ENCODE measurements around the gene RFX2.
"Not testable (repeated sequence)": the region's sequence is repeated elsewhere in the genome, so short reads cannot be mapped to it uniquely, and the experiment has no call there.

The RFX2 gene

DNA sequence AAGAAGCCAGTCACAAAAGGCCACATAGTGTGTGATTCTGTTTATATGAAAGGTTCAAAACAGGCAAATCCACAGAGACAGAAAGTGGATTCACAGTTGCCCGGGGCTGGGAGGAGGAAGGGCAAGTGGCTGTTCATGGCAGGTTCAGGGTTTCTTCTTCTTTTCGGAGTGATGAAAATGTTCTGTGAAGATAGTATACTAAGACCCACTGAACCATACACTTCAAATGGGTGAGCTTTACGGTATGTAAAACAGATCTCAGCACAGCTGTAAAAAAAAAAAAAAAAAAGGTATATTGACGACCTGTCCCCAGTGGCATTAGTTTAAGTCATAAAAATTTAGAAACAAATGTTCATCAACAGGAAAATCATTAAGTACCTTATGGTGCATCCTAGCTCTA lies 32.2 kb downstream of the RFX2 start:
- Mint-ChIP-seq H3K9me3 (no peaks in the 10 kb centered on the region), H3K4me1 (ENCODE audit: low read depth in 2 of 2) (no peaks in the 10 kb centered on the region), H3K27me3 (peaks cover 15 to 23% of the 10 kb centered on the region in 2 donors), H3K4me3 (no peak overlapping the region), H3K36me3 (ENCODE audit: insufficient read depth) (peaks cover 3% of the 10 kb centered on the region), H3K27ac (no peak overlapping the region)
- DNase-seq (no peak), ATAC-seq (replicated peaks) (no peak)

DNA sequence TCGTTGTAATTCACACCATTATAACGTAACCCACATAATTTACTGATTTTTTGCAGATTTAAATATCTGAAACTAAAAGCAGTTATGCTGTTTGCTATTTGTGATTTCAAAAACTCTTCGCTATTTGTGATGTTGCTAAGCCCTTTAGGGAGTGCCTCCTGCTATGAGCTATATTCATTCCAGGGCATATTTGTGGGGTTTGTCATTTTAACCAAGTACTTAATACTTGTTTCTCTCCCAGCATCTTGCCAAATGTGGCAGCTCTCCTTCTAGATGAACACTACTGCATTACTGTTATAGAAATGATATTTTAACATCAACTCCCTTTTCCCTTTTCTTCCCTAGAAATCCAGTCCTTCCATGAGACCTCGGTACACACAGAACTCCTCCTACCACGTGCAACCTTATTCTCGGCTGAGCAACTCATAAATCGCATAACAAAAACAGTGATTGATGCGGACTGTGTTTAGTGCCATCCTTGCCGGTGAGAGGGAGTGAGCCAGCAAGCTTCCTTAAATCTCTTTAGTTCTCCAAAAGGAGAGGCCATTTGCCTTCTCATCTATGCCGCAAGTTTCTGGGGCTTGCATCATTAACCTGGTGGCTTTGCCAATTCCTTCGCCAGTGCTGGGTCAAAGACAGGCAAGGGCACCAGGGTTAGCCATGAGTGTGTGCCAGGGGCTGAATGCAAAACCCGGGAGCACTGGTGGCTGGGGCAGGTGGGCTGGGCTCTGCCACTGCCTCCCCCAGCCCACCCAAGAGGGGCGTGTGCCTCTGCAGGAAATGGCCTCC lies 33.4 kb downstream of the RFX2 start:
- ATAC-seq (replicated peaks) (no peak), DNase-seq (no peak)
- H3K36me3 Mint-ChIP-seq (ENCODE audit: insufficient read depth): peaks cover 3% of the 10 kb centered on the region

DNA sequence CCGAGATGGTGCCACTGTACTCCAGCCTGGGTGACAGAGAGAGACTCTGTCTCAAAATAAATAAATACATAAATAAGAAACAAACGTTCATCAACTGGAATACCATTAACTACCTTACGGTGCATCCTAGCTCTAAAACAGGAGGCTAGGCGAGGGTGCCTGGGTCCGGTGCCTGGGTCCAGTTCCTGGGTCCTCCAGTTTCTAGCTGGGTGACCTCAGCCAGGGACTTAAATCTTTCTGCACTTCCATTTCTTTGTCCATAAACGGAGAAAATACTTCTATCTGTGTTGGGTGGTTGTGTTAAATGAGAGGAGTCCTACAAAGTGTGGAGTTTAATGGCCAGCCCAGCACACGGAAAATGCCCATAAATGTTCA lies 34.0 kb downstream of the RFX2 start:
- no peaks in the 10 kb centered on the region for H3K4me1 Mint-ChIP-seq (ENCODE audit: low read depth in 2 of 2)
- H3K36me3 Mint-ChIP-seq (ENCODE audit: insufficient read depth): peaks cover 3% of the 10 kb centered on the region
- no peak for DNase-seq
- H3K27me3 Mint-ChIP-seq: peaks cover 15 to 23% of the 10 kb centered on the region in 2 donors
- H3K27ac Mint-ChIP-seq: no peak overlapping the region
- H3K4me3 Mint-ChIP-seq: no peak overlapping the region
- no peaks in the 10 kb centered on the region for H3K9me3 Mint-ChIP-seq
- no peak for ATAC-seq (replicated peaks)

More for the DNA sequence above, 33.4 kb downstream of the RFX2 start:
- Mint-ChIP-seq H3K4me1 (ENCODE audit: low read depth in 2 of 2) (no peaks in the 10 kb centered on the region), H3K27ac (no peak overlapping the region), H3K4me3 (no peak overlapping the region), H3K9me3 (no peaks in the 10 kb centered on the region), H3K27me3 (peaks cover 15 to 23% of the 10 kb centered on the region in 2 donors)

DNA sequence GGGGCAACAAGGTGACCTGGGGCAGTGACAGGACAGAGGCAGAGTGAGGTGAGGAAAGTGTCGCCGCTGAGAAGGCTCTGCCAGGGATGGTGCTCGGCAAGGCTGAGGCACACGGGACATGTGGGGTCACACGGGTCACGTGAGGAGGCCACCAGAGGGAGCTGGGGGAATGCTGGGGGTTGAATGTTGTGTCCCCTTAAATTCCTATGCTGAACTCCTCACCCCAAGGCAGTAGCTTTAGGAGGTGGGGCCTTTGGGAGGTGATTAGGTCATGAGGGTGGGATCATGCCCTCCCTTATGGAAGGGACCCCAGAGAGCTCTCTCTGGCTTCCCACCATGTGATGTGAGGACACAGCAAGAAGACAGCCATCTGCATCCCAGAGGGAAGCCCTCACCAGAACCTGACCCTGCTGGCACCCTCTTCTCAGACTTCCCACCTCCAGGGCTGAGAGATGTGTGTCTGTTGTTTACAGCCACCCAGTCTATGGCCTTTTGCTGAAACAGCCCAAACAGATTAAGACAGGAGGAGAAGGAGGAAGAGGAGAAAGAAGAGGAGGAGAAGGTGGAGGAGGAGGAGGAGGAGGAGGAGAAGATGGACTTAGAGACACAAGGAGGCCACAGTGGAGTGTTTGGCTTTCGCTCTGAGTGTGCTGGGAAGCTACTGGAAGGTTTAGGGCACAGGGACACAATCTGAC lies 35.4 kb downstream of the RFX2 start:
- DNase-seq: no peak
- Mint-ChIP-seq H3K9me3 (peaks cover 0 to under 1% of the 10 kb centered on the region in 2 donors), H3K4me1 (ENCODE audit: low read depth in 2 of 2) (no peaks in the 10 kb centered on the region), H3K4me3 (no peak overlapping the region), H3K27ac (no peak overlapping the region), H3K36me3 (ENCODE audit: insufficient read depth) (peaks cover 9% of the 10 kb centered on the region), H3K27me3 (peaks cover 15 to 23% of the 10 kb centered on the region in 2 donors)
- ATAC-seq (replicated peaks): no peak

DNA sequence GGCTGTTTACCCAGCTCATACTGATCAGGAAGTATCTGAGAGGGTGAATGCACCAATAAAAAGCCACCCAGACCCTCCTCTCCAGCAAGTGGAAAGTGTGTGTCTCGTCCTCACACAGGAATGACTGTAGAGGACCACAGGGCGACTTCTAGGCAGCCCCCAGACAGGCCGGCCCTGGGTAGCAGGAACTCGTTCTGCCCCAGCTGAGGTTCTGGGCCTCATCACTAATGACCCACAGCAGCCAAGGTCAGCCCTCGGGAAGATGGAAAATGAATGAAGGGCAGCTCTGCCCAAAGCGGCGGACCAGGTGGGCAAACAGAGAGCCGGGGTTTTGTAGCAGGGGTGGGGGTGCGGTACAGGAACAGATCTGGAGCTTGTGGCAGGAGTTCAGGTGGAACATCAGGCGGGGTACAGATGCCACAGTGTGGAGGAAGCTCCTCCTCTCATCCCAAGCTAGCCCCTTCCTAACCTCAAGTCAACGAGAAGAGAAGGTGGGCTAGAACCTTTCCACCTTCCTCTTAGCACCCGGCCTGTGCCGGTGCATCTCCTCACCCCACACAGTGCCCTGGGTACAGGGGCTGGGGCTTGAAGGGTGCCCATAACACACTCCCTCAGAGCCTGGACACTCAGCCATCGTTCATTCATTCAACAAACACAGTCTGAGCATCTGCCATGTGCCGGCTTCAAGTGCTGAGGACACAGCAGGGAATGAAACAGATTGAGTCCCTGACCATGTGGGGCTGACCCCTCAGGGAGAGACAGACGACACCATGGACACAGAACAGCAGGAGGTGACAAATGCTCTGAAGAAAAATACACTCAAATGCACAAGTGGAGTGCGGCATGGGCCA lies 36.2 kb downstream of the RFX2 start:
- Mint-ChIP-seq H3K27me3 (peaks cover 15 to 23% of the 10 kb centered on the region in 2 donors), H3K36me3 (ENCODE audit: insufficient read depth) (peaks cover 16% of the 10 kb centered on the region), H3K27ac (no peak overlapping the region), H3K4me1 (ENCODE audit: low read depth in 2 of 2) (peaks cover 6% of the 10 kb centered on the region in 2 donors), H3K9me3 (peaks cover 6 to 8% of the 10 kb centered on the region in 2 donors), H3K4me3 (no peak overlapping the region)
- ATAC-seq (replicated peaks) (no peak), DNase-seq (no peak)

DNA sequence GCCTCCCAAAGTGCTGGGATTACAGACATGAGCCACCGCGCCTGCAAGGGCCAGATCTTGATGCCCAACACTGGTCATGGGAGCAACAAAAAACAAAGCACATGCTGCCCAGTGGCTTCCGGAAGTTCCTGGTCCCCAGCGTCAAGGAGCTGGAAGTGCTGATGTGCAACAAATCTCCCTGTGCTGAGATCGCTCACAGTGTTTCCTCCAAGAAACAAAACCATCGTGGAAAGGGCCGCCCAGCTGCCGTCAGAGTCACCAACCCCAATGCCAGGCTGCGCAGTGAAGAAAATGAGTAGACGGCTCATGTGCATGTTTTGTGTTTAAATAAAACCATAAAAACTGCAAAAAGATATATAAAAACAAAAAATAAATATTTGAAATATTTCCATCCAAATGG lies 37.1 kb downstream of the RFX2 start:
- ATAC-seq (replicated peaks); H3K9me3 Mint-ChIP-seq; H3K4me1 Mint-ChIP-seq (ENCODE audit: low read depth in 2 of 2); H3K4me3 Mint-ChIP-seq; DNase-seq; H3K27ac Mint-ChIP-seq: not testable (repeated sequence)
- H3K27me3 Mint-ChIP-seq: peaks cover 15 to 20% of the 10 kb centered on the region in 2 donors
- peaks cover 16% of the 10 kb centered on the region for H3K36me3 Mint-ChIP-seq (ENCODE audit: insufficient read depth)

DNA sequence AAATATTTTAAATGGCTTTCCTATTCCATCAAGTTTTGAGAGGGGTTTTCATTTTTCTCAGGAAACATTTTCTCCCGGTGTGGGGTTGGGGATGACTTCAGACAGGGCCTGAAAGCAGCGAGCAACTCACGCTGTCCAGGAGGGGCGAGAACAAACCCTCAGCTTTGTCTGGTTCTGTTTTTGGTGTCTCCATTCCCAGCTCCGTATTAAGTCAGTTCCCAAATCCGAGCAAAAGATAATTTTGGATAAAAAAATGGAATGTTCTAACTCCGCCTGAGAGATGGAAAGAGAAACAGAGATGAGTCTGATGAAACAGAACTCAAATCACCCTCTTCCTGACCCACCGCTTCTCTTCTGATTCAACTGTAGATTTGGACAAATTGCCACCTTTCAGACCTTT lies 38.4 kb downstream of the RFX2 start:
- Mint-ChIP-seq H3K27ac (no peak overlapping the region), H3K27me3 (peaks cover 13 to 15% of the 10 kb centered on the region in 2 donors), H3K9me3 (peaks cover 6 to 10% of the 10 kb centered on the region in 2 donors), H3K4me1 (ENCODE audit: low read depth in 2 of 2) (peaks cover 6 to 7% of the 10 kb centered on the region in 2 donors), H3K36me3 (ENCODE audit: insufficient read depth) (peaks cover 16% of the 10 kb centered on the region), H3K4me3 (no peak overlapping the region)
- ATAC-seq (replicated peaks) (no peak), DNase-seq (no peak)

DNA sequence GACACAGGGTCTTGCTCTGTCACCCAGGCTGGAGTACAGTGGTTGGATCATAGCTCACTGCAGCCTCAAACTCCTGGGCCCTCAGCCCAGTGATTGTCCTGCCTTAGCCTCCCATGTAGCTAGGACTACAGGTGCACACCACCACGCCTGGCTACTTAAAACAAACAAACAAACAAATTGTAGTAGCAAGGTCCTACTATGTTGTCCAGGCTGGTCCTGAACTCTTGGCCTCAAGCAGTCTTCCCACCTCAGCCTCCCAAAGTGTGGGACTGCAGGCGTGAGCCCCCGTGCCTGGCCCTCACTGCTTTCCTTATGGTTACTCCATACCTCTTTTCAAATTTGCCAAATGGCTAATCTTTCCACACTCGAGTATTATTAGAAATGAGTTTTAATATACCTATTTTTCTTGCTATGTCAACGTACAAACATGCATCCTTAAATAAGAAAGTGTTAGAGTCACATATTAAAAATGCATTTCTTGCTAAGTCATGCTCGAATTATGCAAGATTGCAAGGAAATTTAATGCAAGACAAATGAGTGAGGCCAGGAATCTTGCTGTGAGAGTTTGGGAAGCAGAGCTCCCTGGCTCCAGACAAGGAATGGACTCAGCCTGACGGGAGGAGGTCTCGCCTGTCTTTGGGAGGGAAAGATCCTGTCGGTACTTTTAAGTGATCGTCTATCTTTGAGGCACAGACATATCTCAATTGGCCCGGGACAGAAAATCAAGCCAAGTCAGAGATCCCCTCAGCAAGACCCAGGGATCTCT lies 39.4 kb downstream of the RFX2 start:
- H3K36me3 Mint-ChIP-seq (ENCODE audit: insufficient read depth): peaks cover 16% of the 10 kb centered on the region
- H3K27me3 Mint-ChIP-seq: peaks cover 7 to 15% of the 10 kb centered on the region in 2 donors
- H3K4me1 Mint-ChIP-seq (ENCODE audit: low read depth in 2 of 2): peaks cover 14 to 17% of the 10 kb centered on the region in 2 donors
- no peak for ATAC-seq (replicated peaks)
- H3K9me3 Mint-ChIP-seq: peaks cover 6 to 10% of the 10 kb centered on the region in 2 donors
- no peak overlapping the region for H3K4me3 Mint-ChIP-seq
- no peak for DNase-seq
- H3K27ac Mint-ChIP-seq: peak overlapping the region in 1 of 2 donors; percentile 94

DNA sequence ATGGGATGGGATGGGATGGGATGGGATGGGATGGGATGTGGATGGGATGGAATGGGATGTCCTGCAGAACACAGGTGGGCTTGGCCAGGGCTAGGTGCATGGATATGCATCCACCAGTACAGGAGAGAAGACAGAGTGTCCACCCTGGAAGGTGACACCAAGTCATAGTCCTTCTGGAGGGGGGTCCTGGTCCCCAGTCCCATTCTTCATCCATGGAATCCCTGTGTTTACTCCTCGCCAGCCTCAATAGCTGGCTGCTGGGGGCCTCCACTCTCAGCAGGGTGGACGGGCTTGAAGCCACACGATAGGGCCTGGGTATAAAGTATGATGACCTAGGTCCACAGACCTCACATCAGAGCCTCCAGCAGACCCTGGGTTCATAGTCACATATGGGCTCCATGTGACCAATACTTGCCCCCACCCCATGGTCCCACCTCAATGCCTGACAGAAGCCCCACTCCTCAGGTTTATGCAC lies 40.1 kb downstream of the RFX2 start:
- Mint-ChIP-seq H3K27ac (peak overlapping the region; percentile 84 to 94), H3K27me3 (peaks cover under 1 to 15% of the 10 kb centered on the region in 2 donors)
- ATAC-seq (replicated peaks): no peak

DNA sequence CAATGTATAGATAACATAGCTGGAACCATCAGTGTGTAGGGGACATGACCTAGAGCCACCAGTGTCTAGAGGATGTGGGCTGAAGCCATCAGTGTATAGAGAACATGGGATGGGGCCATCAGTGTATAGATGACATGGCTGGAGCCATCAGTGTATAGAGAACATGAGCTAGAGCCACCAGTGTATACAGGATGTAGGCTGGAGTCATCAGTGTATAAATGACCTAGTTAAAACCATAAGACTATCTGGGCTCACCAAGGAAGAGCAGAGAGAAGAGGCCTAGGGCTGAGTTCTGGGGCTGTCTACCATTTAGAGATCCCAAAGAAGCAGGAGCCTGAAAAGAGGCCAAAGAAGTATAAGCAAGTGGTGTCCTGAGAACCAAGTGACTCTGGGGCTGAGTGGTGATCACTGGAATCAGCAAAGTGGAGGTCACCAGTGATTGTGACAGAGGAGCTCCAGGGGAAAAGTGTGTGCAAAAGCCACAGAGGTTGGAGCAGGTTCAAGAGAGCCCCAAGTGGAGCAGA lies 41.0 kb downstream of the RFX2 start:
- Mint-ChIP-seq H3K27me3 (peaks cover 3 to 9% of the 10 kb centered on the region in 2 donors), H3K9me3 (peaks cover 6 to 10% of the 10 kb centered on the region in 2 donors), H3K27ac (peak overlapping the region; percentile 84 to 94), H3K4me3 (peak overlapping the region; percentile 53 to 60), H3K36me3 (ENCODE audit: insufficient read depth) (peaks cover 19% of the 10 kb centered on the region), H3K4me1 (ENCODE audit: low read depth in 2 of 2) (peaks cover 16 to 20% of the 10 kb centered on the region in 2 donors)
- no peak for DNase-seq
- peak; percentile 57 for ATAC-seq (replicated peaks)

More for the DNA sequence above, 40.1 kb downstream of the RFX2 start:
- H3K36me3 Mint-ChIP-seq (ENCODE audit: insufficient read depth): peaks cover 16% of the 10 kb centered on the region
- peaks cover 14 to 20% of the 10 kb centered on the region in 2 donors for H3K4me1 Mint-ChIP-seq (ENCODE audit: low read depth in 2 of 2)
- H3K4me3 Mint-ChIP-seq: peak overlapping the region in 1 of 2 donors; percentile 60
- no peak for DNase-seq
- peaks cover 6 to 10% of the 10 kb centered on the region in 2 donors for H3K9me3 Mint-ChIP-seq

DNA sequence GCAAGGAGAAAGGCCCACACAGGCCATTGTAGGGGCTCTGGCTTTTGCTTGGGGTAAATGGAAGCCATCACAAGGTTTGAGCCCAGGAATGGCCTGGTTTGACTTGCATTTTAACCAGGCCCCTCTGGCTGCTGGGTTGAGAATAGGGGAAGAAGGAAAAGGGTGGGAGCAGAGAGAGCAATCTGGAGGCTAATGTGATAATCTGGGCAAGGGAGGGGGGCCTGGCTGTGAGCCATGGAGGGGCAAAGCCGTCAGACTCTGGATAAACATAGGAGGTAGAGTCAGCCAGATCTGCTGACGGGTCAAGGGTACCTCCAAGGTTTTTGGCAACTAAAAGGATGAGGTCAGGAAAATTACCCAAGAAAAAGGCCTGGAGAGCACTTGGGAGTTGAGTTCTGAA lies 41.6 kb downstream of the RFX2 start:
- Mint-ChIP-seq H3K9me3 (peaks cover 6 to 10% of the 10 kb centered on the region in 2 donors), H3K4me3 (no peak overlapping the region), H3K4me1 (ENCODE audit: low read depth in 2 of 2) (peaks cover 16 to 20% of the 10 kb centered on the region in 2 donors), H3K27ac (peak overlapping the region in 1 of 2 donors; percentile 84), H3K36me3 (ENCODE audit: insufficient read depth) (peaks cover 22% of the 10 kb centered on the region), H3K27me3 (peaks cover 9% of the 10 kb centered on the region in 2 donors)
- ATAC-seq (replicated peaks) (no peak), DNase-seq (no peak)

DNA sequence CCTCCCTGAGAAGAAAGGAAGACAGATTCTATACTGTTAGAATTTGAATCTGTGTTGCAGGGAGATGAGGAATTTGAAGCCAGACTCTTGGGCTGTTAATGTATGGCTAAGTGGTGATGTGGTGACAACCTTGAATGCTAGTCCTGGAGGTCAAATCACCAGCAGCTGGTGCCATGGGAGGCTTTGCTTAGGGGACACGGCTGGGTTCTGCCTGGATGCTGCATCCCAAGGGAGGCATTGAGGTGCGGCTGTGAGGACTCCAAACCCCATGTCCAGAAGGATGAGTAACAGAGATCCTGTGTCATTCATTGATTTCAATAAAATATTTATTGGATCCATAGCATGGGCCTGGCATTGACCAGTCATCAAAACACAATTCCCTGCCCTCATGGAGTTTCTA lies 42.3 kb downstream of the RFX2 start:
- Mint-ChIP-seq H3K4me1 (ENCODE audit: low read depth in 2 of 2) (peaks cover 16 to 20% of the 10 kb centered on the region in 2 donors), H3K27me3 (peaks cover 15 to 17% of the 10 kb centered on the region in 2 donors)

More for the DNA sequence above, 42.3 kb downstream of the RFX2 start:
- DNase-seq: no peak
- Mint-ChIP-seq H3K36me3 (ENCODE audit: insufficient read depth) (peaks cover 28% of the 10 kb centered on the region), H3K9me3 (peaks cover 6 to 10% of the 10 kb centered on the region in 2 donors), H3K4me3 (no peak overlapping the region), H3K27ac (no peak overlapping the region)
- no peak for ATAC-seq (replicated peaks)
